Left lung (tissue), 10 donors: ENCODE measurements around the gene NEGR1. TPM values are rescaled to one million over a fixed set of nuclear protein-coding genes. Genes with fewer than 3 reads are reported as not detected.

Source experiments
- ATAC-seq: fragments of 200-7000 bp; cut with Tn5 transposase; one replicate; pipeline ENCODE4 v1.9.1; 2020; ENCODE audit warnings: moderate library complexity
- DNase-seq, 4 donors: peaks; one replicate each; pipeline ENCODE4 v3.0.0-alpha.2; 2013 to 2020
- H3K27ac ChIP-seq, 2 donors: fragments of 200-600 bp; sonication (generic) in 1 of 2; one replicate each; pipeline versions ENCODE4 v1.5.0 to v1.8.0; 2020 to 2021
- H3K27me3 ChIP-seq, 2 donors: fragments of 200-600 bp; sonication (generic) in 1 of 2; one replicate each; pipeline versions ENCODE4 v1.5.0 to v1.8.0; 2020 to 2021
- H3K36me3 ChIP-seq, 2 donors: fragments of 200-600 bp; sonication (generic) in 1 of 2; one replicate each; pipeline versions ENCODE4 v1.5.0 to v1.8.0; 2020 to 2021
- H3K4me1 ChIP-seq, 2 donors: fragments of 200-600 bp; one replicate each; pipeline ENCODE4 v1.8.0; 2021
- H3K4me3 ChIP-seq, 2 donors: fragments of 200-600 bp; sonication (generic) in 1 of 2; one replicate each; pipeline versions ENCODE4 v1.5.0 to v1.8.0; 2020 to 2021; ENCODE audit warnings: mild to moderate bottlenecking in 1 of 2
- H3K9me3 ChIP-seq, 2 donors: fragments of 200-600 bp; sonication (generic) in 1 of 2; one replicate each; pipeline versions ENCODE4 v1.5.0 to v1.8.0; 2020 to 2021
- CTCF ChIP-seq, 2 donors: fragments of 200-600 bp; sonication (generic) in 1 of 2; IDR thresholded peaks; one replicate each; pipeline versions ENCODE4 v1.5.0 to v1.8.0; 2021; ENCODE audit warnings: antibody characterized with exemption in 2 of 2
- intact Hi-C, 2 donors: fragments of 100-400 bp; cut with DNase I; formaldehyde crosslinking; loops; one replicate each; pipeline versions ENCODE4 v1.11.2 to v1.14.2; 2022
- polyA plus RNA-seq, 6 donors: library from polyadenylated mRNA; unstranded; fragments of 120-200 nt; gene quantifications; one replicate each; pipeline ENCODE4 v1.2.1, GENCODE V29; 2013; ENCODE audit not compliant: insufficient read length in 6 of 6
- total RNA-seq, 2 donors: library from RNA; stranded (reverse); fragmentation: NEBNext Ultra II Directional; extraction: Animal tissue kit (Norgen Biotek cat#: 25700); gene quantifications; one replicate each; pipeline ENCODE4 v1.2.1, GENCODE V29; 2021
- donor health status: DM: no; HTN: yes; CAD: no.
- donor health status: DM: no; HTN: no; CAD: no.

The NEGR1 gene
- total and polyA plus RNA-seq, 8 donors, result 2.4 to 5.7 (median 3.5) TPM

DNA sequence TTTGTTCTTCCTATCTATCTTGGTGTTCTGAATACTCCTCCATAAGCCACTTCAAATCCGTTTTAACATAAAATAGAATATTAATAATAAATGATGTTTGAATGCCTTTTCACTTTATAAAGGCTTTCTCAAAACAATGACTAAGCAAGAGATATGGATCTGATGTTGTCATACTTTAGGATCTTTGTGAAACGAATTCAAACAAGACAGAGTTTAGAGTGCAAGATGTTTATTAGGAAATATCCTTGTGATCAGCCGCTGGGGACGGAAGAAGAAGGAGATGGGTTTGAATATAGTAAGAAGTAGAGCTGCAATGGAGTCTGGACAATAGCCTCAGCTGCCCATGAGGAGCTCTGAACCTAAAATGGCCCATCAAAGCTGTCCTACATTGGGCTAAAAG is 351.8 kb downstream of the NEGR1 start:
- ATAC-seq (no peak), DNase-seq (no peak)
- Histone ChIP-seq H3K9me3 (no peaks in the 10 kb centered on the region), H3K4me3 (no peak overlapping the region), H3K27ac (no peak overlapping the region), H3K36me3 (no peaks in the 10 kb centered on the region), H3K4me1 (no peaks in the 10 kb centered on the region), H3K27me3 (no peaks in the 10 kb centered on the region)
- intact Hi-C loops, result no loop called here
- TF ChIP-seq CTCF (IDR thresholded peaks at IDR 0.05), result no peak

GRCh38 chr1:71921935-71922559 is 360.3 kb downstream of the NEGR1 start:
- no peaks in the 10 kb centered on the region for H3K27me3 ChIP-seq
- no peaks in the 10 kb centered on the region for H3K4me1 ChIP-seq
- DNase-seq, result no peak
- H3K36me3 ChIP-seq, result no peaks in the 10 kb centered on the region
- H3K4me3 ChIP-seq, result no peak overlapping the region
- intact Hi-C loops, result no loop called here
- H3K9me3 ChIP-seq, result no peaks in the 10 kb centered on the region
- no peak for ATAC-seq
- H3K27ac ChIP-seq, result no peak overlapping the region
- no peak for TF ChIP-seq CTCF (IDR thresholded peaks at IDR 0.05)

DNA sequence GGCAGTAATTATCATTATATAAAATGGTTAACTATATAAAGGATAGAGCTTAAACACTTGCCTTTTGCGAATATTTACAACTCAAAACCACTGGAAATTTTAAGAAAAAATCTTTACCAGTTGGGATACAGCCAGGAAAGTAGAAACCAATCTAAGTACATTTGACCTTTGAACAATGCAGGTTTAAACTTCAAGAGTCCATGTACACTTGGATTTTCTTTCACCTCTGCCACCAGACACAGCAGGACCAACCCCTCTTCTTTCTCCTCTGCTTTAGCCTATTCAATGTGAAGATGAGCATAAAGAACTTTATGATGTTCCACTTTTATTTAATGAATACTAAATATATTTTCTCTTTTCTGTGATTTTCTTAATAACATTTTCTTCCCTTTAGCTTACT is 361.1 kb downstream of the NEGR1 start:
- ATAC-seq (no peak), DNase-seq (no peak)
- Histone ChIP-seq H3K4me1 (no peaks in the 10 kb centered on the region), H3K9me3 (no peaks in the 10 kb centered on the region), H3K4me3 (no peak overlapping the region), H3K27ac (no peak overlapping the region), H3K27me3 (no peaks in the 10 kb centered on the region), H3K36me3 (no peaks in the 10 kb centered on the region)
- intact Hi-C loops, result no loop called here
- no peak for TF ChIP-seq CTCF (IDR thresholded peaks at IDR 0.05)

- Histone ChIP-seq H3K4me1 (no peaks in the 10 kb centered on the region), H3K36me3 (no peaks in the 10 kb centered on the region), H3K27ac (no peak overlapping the region), H3K27me3 (no peaks in the 10 kb centered on the region), H3K4me3 (no peak overlapping the region), H3K9me3 (no peaks in the 10 kb centered on the region)
- ATAC-seq, result no peak
- intact Hi-C loops, result no loop called here
- no peak for DNase-seq
- TF ChIP-seq CTCF (IDR thresholded peaks at IDR 0.05), result no peak
These were observed 361.8 kb downstream of the NEGR1 start for GRCh38 chr1:71920556-71920955.

DNA sequence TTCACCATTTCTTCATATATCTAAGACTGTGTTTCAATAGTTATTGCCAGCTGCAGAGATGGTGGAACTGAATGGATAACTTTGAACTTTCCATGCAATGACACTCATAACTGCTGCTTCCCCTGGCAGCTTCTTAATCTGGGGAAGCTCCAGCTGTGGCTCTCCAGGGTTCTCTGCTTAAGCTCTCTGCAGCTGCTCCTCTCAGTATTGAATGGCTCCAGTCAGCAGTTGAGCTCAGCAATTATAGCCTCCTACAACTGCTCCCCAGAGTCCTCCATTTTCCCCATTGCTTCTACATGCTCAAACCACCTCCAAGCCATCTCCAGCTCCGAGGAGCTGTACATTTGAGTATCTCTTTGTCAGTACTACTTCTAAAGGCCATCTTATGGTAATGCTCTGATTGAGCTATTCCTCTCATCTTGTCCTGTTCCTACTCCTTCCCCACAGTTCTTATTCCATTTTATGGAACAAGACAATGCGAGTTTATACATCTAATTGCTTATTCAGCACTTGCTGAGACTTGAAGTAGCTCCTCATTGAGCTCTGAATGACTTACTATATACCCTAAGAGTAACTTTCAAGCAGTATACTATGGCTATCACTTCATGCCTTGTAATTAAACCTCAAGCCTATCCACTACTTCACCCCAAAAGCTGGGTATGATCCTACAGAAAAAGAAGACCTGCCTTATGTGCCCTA is 362.4 kb downstream of the NEGR1 start:
- no peak for TF ChIP-seq CTCF (IDR thresholded peaks at IDR 0.05)
- ATAC-seq (no peak), DNase-seq (no peak)
- H3K27ac ChIP-seq, result no peak overlapping the region
- H3K27me3 ChIP-seq, result no peaks in the 10 kb centered on the region
- no peaks in the 10 kb centered on the region for H3K9me3 ChIP-seq
- H3K36me3 ChIP-seq, result no peaks in the 10 kb centered on the region
- intact Hi-C loops, result no loop called here
- H3K4me1 ChIP-seq, result no peaks in the 10 kb centered on the region
- no peak overlapping the region for H3K4me3 ChIP-seq
